Skeletal muscle satellite cell (primary cell): ENCODE measurements around the gene TOMM34.

Experiments
- H3K27me3 ChIP-seq: 2 replicates; pipeline ENCODE4 v1.7.0; 2013; ENCODE audit warnings: low read length; ENCODE audit not compliant: control insufficient read depth, insufficient read depth
- H3K36me3 ChIP-seq: 2 replicates; pipeline ENCODE4 v1.7.0; 2013; ENCODE audit warnings: mild to moderate bottlenecking, control low read depth, low read length; ENCODE audit not compliant: insufficient read depth
- H3K4me1 ChIP-seq: 2 replicates; pipeline ENCODE4 v1.7.0; 2013; ENCODE audit warnings: low read length; ENCODE audit not compliant: control insufficient read depth, insufficient read depth
- H3K4me2 ChIP-seq: 2 replicates; pipeline ENCODE4 v1.7.0; 2013; ENCODE audit warnings: mild to moderate bottlenecking, low read length
- H3K4me3 ChIP-seq: 2 replicates; pipeline ENCODE4 v1.7.0; 2013; ENCODE audit warnings: low read length
- H3K9ac ChIP-seq: 2 replicates; pipeline ENCODE4 v1.7.0; 2013; ENCODE audit warnings: mild to moderate bottlenecking, low read depth, low read length, moderate library complexity
- H3K9me3 ChIP-seq: replicated peaks from 2 replicates; pipeline ENCODE4 v1.7.0; 2013; ENCODE audit warnings: mild to moderate bottlenecking, control low read depth, low read length

Gene TOMM34

GRCh38 chr20:44946271-44946852 is 13.8 kb downstream of the TOMM34 start:
- Histone ChIP-seq H3K27me3 (no peaks in the 10 kb centered on the region), H3K36me3 (peaks cover 87% of the 10 kb centered on the region), H3K4me3 (no peak overlapping the region), H3K4me2 (no peak overlapping the region), H3K9ac (no peak overlapping the region), H3K9me3 (no peaks in the 10 kb centered on the region), H3K4me1 (no peaks in the 10 kb centered on the region)

GRCh38 chr20:44945261-44945660 is 14.9 kb downstream of the TOMM34 start:
- no peak overlapping the region for H3K4me3 ChIP-seq
- H3K4me2 ChIP-seq = no peak overlapping the region
- H3K9me3 ChIP-seq = no peaks in the 10 kb centered on the region
- H3K36me3 ChIP-seq = peaks cover 87% of the 10 kb centered on the region
- no peak overlapping the region for H3K9ac ChIP-seq
- no peaks in the 10 kb centered on the region for H3K4me1 ChIP-seq
- H3K27me3 ChIP-seq = no peaks in the 10 kb centered on the region

GRCh38 chr20:44943828-44944227 is 16.4 kb downstream of the TOMM34 start:
- H3K9me3 ChIP-seq = no peaks in the 10 kb centered on the region
- H3K4me3 ChIP-seq = no peak overlapping the region
- peaks cover 82% of the 10 kb centered on the region for H3K36me3 ChIP-seq
- peaks cover 5% of the 10 kb centered on the region for H3K4me1 ChIP-seq
- H3K4me2 ChIP-seq = no peak overlapping the region
- no peaks in the 10 kb centered on the region for H3K27me3 ChIP-seq
- no peak overlapping the region for H3K9ac ChIP-seq

GRCh38 chr20:44942264-44942973 is 17.8 kb downstream of the TOMM34 start:
- Histone ChIP-seq H3K4me3 (no peak overlapping the region), H3K9ac (no peak overlapping the region), H3K36me3 (peaks cover 78% of the 10 kb centered on the region), H3K27me3 (no peaks in the 10 kb centered on the region), H3K9me3 (no peaks in the 10 kb centered on the region), H3K4me2 (no peak overlapping the region), H3K4me1 (peaks cover 11% of the 10 kb centered on the region)

- Histone ChIP-seq H3K9me3 (no peaks in the 10 kb centered on the region), H3K4me3 (no peak overlapping the region), H3K4me1 (peaks cover 11% of the 10 kb centered on the region), H3K36me3 (peaks cover 78% of the 10 kb centered on the region), H3K9ac (no peak overlapping the region), H3K4me2 (no peak overlapping the region), H3K27me3 (no peaks in the 10 kb centered on the region)
These were observed 19.0 kb downstream of the TOMM34 start for GRCh38 chr20:44941120-44941691.

GRCh38 chr20:44938637-44939036 is 21.6 kb downstream of the TOMM34 start:
- Histone ChIP-seq H3K27me3 (no peaks in the 10 kb centered on the region), H3K36me3 (peaks cover 69% of the 10 kb centered on the region), H3K9me3 (no peaks in the 10 kb centered on the region), H3K9ac (no peak overlapping the region), H3K4me1 (peaks cover 11% of the 10 kb centered on the region), H3K4me2 (no peak overlapping the region), H3K4me3 (no peak overlapping the region)

- Histone ChIP-seq H3K9me3 (no peaks in the 10 kb centered on the region), H3K4me1 (peaks cover 11% of the 10 kb centered on the region), H3K4me3 (no peak overlapping the region), H3K36me3 (peaks cover 63% of the 10 kb centered on the region), H3K27me3 (no peaks in the 10 kb centered on the region), H3K9ac (no peak overlapping the region), H3K4me2 (no peak overlapping the region)
These were observed 23.7 kb downstream of the TOMM34 start for GRCh38 chr20:44936510-44936909.

GRCh38 chr20:44932916-44933315 is 27.3 kb downstream of the TOMM34 start:
- no peaks in the 10 kb centered on the region for H3K27me3 ChIP-seq
- H3K9me3 ChIP-seq = no peaks in the 10 kb centered on the region
- no peak overlapping the region for H3K4me2 ChIP-seq
- no peak overlapping the region for H3K4me3 ChIP-seq
- H3K9ac ChIP-seq = no peak overlapping the region
- H3K4me1 ChIP-seq = no peaks in the 10 kb centered on the region
- H3K36me3 ChIP-seq = peaks cover 44% of the 10 kb centered on the region

- Histone ChIP-seq H3K27me3 (no peaks in the 10 kb centered on the region), H3K4me1 (no peaks in the 10 kb centered on the region), H3K9ac (no peak overlapping the region), H3K4me2 (no peak overlapping the region), H3K9me3 (no peaks in the 10 kb centered on the region), H3K4me3 (no peak overlapping the region), H3K36me3 (peaks cover 39% of the 10 kb centered on the region)
These were observed 28.3 kb downstream of the TOMM34 start for GRCh38 chr20:44931911-44932310.

GRCh38 chr20:44930517-44931168 is 29.6 kb downstream of the TOMM34 start:
- peaks cover 27% of the 10 kb centered on the region for H3K36me3 ChIP-seq
- H3K4me2 ChIP-seq = no peak overlapping the region
- no peaks in the 10 kb centered on the region for H3K4me1 ChIP-seq
- H3K27me3 ChIP-seq = no peaks in the 10 kb centered on the region
- H3K4me3 ChIP-seq = no peak overlapping the region
- no peak overlapping the region for H3K9ac ChIP-seq
- no peaks in the 10 kb centered on the region for H3K9me3 ChIP-seq

- Histone ChIP-seq H3K27me3 (no peaks in the 10 kb centered on the region), H3K36me3 (peaks cover 20% of the 10 kb centered on the region), H3K4me2 (no peak overlapping the region), H3K9me3 (no peaks in the 10 kb centered on the region), H3K9ac (no peak overlapping the region), H3K4me1 (no peaks in the 10 kb centered on the region), H3K4me3 (no peak overlapping the region)
These were observed 31.6 kb downstream of the TOMM34 start for GRCh38 chr20:44928595-44928994.
